Kidney tubule cell (primary cell): ENCODE measurements around the gene PDE8B.
"Not testable (repeated sequence)": the region's sequence is repeated elsewhere in the genome, so short reads cannot be mapped to it uniquely, and the experiment has no call there.

Experiments
- DNase-seq: peaks from one replicate; pipeline ENCODE4 v3.0.0-alpha.2; 2018; ENCODE audit warnings: low spot score

Gene PDE8B

GRCh38 chr5:77366717-77367500 is 156.4 kb downstream of the PDE8B start:
- no peak for DNase-seq

GRCh38 chr5:77367741-77368140 is 157.3 kb downstream of the PDE8B start:
- DNase-seq = peak; percentile 30

DNA sequence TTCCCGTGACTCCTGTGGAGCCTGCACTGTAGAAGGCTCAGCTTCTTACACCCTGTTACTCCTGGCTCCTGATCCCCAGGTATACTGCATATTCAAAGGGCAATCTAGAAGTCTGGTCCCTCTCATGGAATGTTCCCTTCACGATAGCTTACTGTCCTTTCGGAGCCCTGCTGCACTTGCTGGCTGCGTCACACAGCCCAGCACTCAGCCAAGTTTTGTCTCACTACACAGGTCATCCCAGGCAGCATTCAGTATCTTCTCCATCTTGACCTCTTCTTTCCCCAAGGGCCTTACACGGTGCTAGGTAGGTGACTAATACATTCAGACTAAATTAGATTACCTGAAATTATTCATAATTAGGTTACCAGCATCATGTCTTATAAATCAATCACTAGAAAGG is 157.9 kb downstream of the PDE8B start:
- no peak for DNase-seq

- DNase-seq = no peak
Observed at GRCh38 chr5:77369566-77369965, 159.1 kb downstream of the PDE8B start.

- no peak for DNase-seq
Observed at GRCh38 chr5:77374686-77375085, 164.2 kb downstream of the PDE8B start.

GRCh38 chr5:77376609-77377300 is 166.3 kb downstream of the PDE8B start:
- no peak for DNase-seq

DNA sequence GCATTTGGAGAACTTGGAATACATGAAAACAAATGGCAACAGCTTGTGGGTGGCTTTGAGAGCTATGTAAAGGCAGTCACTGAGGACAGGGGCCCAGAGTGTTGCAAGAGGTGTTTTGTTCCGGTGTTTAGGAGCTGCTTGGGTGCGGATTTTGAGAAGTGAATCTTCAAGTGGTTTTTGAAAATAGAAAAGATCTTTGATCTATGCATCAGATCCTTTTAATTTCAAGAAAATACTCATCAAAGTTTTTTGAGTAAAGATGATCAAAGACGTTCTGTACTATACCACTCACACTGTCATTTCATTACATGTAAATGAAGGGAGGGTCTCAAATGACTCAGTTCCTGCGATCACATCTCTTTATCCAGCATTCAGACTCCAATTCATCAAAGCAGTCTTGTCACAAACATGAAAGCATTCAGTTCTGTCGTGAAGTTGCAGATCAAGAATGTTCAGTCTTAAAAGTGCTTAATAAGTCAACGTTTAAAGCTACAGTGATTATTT is 169.1 kb downstream of the PDE8B start:
- DNase-seq = no peak

DNA sequence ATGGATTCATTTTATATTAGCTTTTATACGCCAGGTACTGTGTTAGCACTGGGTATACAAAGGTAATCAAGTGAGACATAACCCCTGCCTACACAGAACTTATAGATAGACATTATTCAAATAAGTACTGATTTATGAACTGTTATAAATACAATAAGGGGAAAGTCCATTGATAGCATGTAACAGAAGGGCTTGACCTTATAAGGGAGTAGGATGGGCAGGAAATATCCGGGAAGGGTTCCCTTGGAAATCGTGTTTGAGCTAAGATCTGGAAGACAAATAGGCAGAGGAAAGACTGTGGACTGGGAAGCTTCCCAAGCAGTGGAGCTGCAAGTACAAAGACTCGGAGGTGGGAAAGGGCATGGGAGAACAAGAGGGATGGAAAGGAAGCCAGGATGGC is 170.2 kb downstream of the PDE8B start:
- no peak for DNase-seq

- not testable (repeated sequence) for DNase-seq
Observed at GRCh38 chr5:77383336-77383735, 172.9 kb downstream of the PDE8B start.

- not testable (repeated sequence) for DNase-seq
Observed at GRCh38 chr5:77386340-77386739, 175.9 kb downstream of the PDE8B start.

DNA sequence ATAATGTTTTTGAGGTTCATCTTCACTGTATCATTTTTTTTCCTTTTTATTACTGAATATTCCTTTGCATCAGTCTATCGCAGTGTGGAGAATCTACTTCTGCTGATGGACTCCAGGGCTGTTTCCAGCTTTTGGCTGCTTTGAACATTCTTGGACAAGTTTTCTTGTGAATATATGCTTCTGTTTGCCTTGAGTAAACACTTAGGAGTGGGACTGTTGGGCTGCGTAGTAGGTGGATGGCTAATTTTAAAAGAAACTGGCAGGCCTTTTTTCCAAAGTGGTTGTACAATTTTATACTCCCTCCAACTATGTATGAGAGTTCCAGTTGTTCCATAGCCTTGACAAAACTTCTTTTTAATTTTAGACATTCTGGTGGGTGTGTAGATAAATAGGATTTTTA is 179.3 kb downstream of the PDE8B start:
- no peak for DNase-seq

- DNase-seq = no peak
Observed at GRCh38 chr5:77390221-77390620, 179.7 kb downstream of the PDE8B start.

- peak; percentile 76 for DNase-seq
Observed at GRCh38 chr5:77390795-77391194, 180.3 kb downstream of the PDE8B start.

GRCh38 chr5:77391240-77391765 is 180.8 kb downstream of the PDE8B start:
- no peak for DNase-seq

GRCh38 chr5:77394064-77394715 is 183.7 kb downstream of the PDE8B start:
- DNase-seq = peak; percentile 31

GRCh38 chr5:77396017-77396416 is 185.5 kb downstream of the PDE8B start:
- no peak for DNase-seq

DNA sequence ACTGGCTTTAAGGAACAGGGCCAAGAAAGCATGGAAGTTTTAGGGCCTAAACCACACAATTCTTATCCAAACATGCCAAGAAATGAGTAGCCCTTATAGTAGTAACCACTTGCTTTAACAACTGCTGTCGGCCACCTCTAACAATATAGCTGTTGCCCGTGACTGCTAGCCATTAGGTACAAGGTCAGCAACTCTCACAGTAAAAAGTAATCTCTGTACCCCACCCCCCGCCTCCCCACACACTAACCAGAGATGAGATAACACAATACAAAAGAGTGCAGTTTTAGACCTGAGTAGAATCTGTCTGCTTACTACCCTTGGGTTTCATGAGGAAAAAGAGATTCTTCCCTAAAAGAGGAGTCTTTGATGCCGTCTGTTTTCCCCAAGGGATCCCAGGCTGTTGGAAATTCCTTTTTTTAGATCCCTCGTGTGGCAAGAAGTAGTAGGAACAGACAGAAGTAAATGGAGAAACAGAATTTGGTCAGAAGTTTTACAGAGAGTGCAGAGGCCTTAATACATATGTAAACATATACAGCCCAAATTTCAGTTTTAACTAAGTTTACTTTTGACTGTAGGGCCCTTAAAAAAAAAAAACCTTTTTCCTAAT is 187.3 kb downstream of the PDE8B start:
- no peak for DNase-seq

DNA sequence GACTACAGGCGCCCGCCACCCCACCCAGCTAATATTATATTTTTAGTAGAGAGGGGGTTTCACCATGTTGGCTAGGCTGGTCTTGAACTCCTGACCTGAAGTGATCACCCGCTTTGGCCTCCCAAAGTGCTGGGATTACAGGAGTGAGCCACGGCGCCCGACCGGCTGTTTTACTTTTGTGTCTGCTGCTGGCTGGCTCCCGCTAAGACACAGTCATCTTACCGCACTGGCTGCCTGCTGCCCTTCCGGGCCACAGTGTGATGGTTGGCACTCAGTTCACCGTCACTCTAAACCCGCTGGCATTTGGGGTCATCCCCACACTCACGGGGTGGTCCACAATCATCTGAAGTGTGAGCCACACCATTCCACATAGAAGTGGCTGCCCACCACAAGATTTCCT is 188.0 kb downstream of the PDE8B start:
- DNase-seq = no peak

- DNase-seq = no peak
Observed at GRCh38 chr5:77398896-77399295, 188.4 kb downstream of the PDE8B start.

DNA sequence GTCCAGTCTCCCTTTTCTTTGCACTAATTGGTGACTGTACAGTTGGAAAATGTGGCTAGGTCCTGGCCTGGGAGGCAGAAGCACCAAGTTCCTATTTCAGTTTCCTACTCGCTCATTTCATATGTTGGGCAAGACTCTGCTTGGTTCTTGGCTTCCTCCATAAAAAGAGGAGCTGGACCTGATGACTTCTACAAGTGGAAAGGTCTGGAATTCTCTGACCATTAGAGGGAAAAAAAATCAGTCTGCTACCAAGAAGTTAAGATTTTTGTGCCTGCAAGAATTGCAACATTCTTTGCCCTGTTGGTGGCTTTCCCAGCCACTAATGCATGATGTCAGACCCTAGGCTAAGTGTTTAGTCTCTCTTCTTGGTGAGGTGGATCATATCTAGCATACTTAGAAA is 190.2 kb downstream of the PDE8B start:
- DNase-seq = no peak

- DNase-seq = no peak
Observed at GRCh38 chr5:77402796-77403195, 192.3 kb downstream of the PDE8B start.

DNA sequence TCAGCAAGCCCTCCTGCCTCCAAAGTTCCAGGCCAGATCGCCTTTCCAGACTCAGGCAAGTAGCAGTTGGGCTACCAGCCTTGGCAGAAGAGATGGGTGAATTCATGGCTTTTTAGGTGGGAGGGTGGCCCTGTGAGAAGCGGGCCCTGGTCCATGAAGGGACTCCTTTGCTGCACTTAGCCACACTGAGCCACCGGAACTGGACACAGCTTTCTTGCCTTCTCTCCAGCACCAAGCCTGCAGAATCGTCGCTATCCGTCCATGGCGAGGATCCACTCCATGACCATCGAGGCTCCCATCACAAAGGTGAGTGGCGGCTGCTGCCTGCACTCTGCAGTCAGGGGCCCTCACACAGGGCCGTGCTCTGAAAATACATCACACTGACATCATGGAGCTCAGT is 196.7 kb downstream of the PDE8B start:
- no peak for DNase-seq
